MV-4-11 (cell line): Measurements from ENCODE around the gene RBMS1.

Experiments used
- DNase-seq: peaks from one replicate; lab custom pipeline; 2025; lab: John Stamatoyannopoulos, UW

Gene RBMS1

GRCh38 chr2:160222546-160223283, 270.9 kb downstream of the RBMS1 start:
- no peak for DNase-seq
